Thyroid gland (tissue), 4 donors: Measurements from ENCODE around the gene SIRT2.

Experiments
- CTCF ChIP-seq, 6 experiments: fragments of 200-600 bp in 3 of 6; fragments of 450-650 bp in 3 of 6; sonication (generic) in 3 of 6; IDR thresholded peaks; one replicate each; pipeline ENCODE4 v1.5.1; 2016 to 2019; ENCODE audit warnings: antibody characterized with exemption in 6 of 6, mild to moderate bottlenecking in 2 of 6, inconsistent platforms in 1 of 6, moderate library complexity in 1 of 6
- POLR2A ChIP-seq, 2 donors: fragments of 450-650 bp; IDR thresholded peaks; one replicate each; pipeline ENCODE4 v1.6.1; 2017; ENCODE audit warnings: antibody characterized with exemption in 2 of 2, mild to moderate bottlenecking in 2 of 2, moderate library complexity in 1 of 2

DNA sequence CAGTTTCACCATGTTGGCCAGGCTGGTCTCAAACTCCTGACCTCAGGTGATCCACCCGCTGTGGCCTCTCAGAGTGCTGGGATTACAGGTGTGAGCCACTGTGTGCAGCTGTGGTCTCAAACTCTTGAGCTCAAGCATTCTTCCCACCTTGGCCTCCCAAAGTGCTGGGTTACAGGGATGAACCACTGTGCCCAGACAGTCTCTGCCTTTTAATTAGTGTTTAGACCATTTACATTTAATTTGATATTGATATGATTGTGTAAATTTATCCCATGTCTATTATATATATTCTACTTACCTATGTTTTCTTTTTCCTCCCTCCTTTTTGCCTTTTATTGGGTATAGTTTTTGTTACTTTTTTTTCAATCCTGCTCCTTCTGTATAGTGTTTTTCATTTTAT lies 2.3 kb upstream of the SIRT2 start:
- no peak for TF ChIP-seq CTCF (IDR thresholded peaks at IDR 0.05)
- no peak for TF ChIP-seq POLR2A (IDR thresholded peaks at IDR 0.05)
